H1 (cell line): Measurements from ENCODE around the gene POLR2H. TPM values are rescaled to one million over a fixed set of nuclear protein-coding genes. Genes with fewer than 3 reads are reported as not detected.

Source experiments
- HDAC6 ChIP-seq: IDR thresholded peaks from one replicate; pipeline ENCODE4 v1.7.1; 2012; ENCODE audit warnings: low read depth, mild to moderate bottlenecking, inconsistent platforms, low read length, moderate library complexity
- RAD21 ChIP-seq, 2 experiments: IDR thresholded peaks in 1 of 2; conservative IDR thresholded peaks in 1 of 2; 2 replicates each; pipeline ENCODE4 v1.6.1; 2011; ENCODE audit warnings: low read depth in 2 of 2, low read length in 2 of 2, improper control_type of control experiment in 1 of 2, inconsistent platforms in 1 of 2, mild to moderate bottlenecking in 1 of 2, moderate library complexity in 1 of 2
- RBBP5 ChIP-seq: IDR thresholded peaks from 2 replicates; pipeline ENCODE4 v1.7.1; 2012; ENCODE audit warnings: low read depth, mild to moderate bottlenecking, inconsistent platforms, low read length, moderate library complexity, borderline replicate concordance
- polyA plus RNA-seq, 7 experiments: library from polyadenylated mRNA; depleted of rRNA in 3 of 7; stranded (reverse) in 5 of 7; unstranded in 2 of 7; fragments of >200 nt in 5 of 7; fragments of 200-250 nt in 2 of 7; gene quantifications; 1 replicate in 5 of 7; 2 replicates in 1 of 7; 4 replicates in 1 of 7; pipeline versions ENCODE4 v1.2.1 to v1.2.3, GENCODE V29; 2011 to 2013; ENCODE audit warnings: missing spikeins in 2 of 7, mixed read lengths in 2 of 7
- total RNA-seq: library from RNA; stranded (reverse); fragmentation: NEBNext Ultra II Directional; extraction: Animal tissue kit (Norgen Biotek cat#: 25700); gene quantifications from 2 replicates; pipeline ENCODE4 v1.2.1, GENCODE V29; 2021

POLR2H gene
- total and polyA plus RNA-seq, 2 of the 8 experiments (the other 6 are each of a cell fraction or from before 2014, with no cell fraction given): 113 to 335 TPM

DNA sequence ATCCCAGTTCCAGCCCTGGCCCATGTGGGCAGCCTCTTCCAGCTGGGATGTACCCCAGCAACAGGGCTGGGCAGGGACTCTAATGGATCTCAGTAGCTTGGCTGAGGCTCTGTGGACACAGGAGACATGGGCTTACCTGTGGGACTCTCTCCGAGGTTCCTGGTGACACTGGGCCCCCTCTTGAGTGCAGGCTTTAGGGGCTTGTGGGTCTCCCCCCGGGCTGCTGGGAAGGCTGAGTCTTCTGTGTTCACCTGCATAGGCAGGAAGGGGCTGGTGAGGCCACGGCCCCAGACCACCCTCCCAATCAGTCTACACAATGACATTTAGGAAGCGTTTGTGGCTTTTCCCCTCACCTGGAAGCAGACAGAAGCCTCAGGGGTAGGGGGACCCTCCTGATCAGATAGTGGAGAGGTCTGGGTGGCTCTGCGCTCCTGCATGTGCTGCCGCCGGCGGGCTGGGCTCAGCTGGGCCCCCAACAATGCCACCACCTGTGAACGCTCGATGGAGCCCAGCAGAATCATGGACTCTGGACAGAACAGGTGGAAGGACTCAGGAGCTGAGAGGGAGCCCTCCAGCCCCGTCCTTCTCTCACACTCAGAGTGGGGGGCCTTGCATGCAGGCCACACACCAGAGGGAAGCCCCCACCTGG lies 8.5 kb upstream of the POLR2H start (continued):
- TF ChIP-seq RBBP5 (no peak), HDAC6 (no peak), RAD21 (IDR thresholded peaks at IDR 0.05 in 1 of 2, conservative IDR thresholded peaks at IDR 0.05 in 1 of 2; ENCODE audit: low read depth in 2 of 2, low read length in 2 of 2) (no peak)
